HG02852 (cell line): ENCODE measurements around the gene NF2.

Experiments
- ATAC-seq: cut with Tn5 transposase; IDR thresholded peaks from one replicate; pipeline ENCODE4 v1.9.1; 2021; ENCODE audit warnings: mild to moderate bottlenecking, moderate library complexity; ENCODE audit not compliant: unreplicated experiment

Gene NF2

DNA sequence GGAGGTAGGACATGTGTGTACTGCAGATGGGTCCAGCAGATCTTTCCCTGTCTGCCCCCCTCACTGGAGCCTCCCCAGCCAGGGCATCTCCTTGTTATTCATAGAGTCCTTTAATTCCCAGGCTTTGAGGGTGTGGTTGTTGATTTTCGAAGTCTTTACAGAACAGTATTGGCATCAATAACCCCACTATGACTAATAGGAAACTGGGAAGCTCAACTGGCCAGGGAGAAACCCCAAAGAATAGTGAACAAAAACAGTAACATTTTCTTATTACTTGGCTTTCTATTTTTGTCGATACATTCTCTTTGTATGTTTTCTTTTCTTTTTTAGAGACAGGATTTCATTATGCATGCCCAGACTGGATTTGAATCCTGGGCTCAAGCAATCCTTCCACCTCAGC lies 57.9 kb downstream of the NF2 start:
- no peak for ATAC-seq

- no peak for ATAC-seq
Measured at GRCh38 chr22:29663180-29663821, 59.9 kb downstream of the NF2 start.

- ATAC-seq: no peak
Measured at GRCh38 chr22:29665486-29665885, 62.1 kb downstream of the NF2 start.

GRCh38 chr22:29668673-29669072 lies 65.2 kb downstream of the NF2 start:
- ATAC-seq: no peak

DNA sequence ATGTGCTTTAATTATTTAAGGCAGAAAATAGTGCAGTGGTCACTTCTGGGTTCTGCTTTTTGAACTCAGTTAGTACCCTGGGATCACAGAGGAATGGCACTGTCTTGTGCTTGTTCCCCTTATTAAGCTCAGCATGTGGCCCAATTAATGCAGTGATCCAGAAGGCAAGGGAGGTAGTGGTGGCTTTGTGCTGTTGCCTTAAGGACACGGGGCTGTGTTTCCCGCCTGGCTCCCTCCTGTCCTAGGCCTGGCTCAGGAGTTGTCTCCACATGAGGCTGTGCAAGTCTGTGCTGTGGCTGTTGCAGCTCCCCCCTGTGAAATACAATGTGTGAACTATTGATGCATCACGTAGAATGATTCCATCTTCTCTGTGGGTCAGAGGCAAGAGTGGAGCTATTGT lies 67.2 kb downstream of the NF2 start:
- ATAC-seq: no peak

DNA sequence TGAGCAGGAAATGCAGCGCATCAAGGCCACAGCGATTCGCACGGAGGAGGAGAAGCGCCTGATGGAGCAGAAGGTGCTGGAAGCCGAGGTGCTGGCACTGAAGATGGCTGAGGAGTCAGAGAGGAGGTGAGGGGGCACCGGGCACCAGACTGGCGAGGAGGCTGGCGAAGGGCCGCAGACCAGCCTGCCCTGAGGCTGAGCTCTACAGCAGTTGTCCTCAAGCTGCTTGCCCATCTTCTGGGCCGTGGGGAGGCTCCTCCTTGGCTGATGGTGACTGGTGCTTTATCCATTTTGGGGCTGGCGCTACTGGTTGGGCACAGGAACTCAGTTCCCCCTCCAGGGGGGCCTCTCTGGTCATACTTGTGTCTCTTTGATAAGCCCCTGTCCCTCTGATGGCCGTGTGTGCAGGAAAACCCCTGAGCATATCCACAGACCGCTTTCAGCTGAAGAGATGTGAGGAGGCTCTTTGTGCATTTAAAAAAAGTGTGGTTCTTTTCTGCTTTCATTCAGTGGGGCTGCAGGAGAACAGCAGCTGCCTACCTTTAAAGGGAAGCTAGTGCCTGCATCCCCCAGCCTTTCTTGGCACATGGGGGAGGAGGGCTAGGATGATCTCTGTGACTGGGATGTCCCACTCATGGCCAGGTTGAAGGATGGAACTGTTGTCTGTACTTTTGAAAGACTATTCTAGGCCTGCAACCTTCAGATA lies 70.1 kb downstream of the NF2 start:
- ATAC-seq: no peak

- ATAC-seq: no peak
Measured at GRCh38 chr22:29674121-29674520, 70.7 kb downstream of the NF2 start.

GRCh38 chr22:29679316-29679715 lies 75.9 kb downstream of the NF2 start:
- ATAC-seq: no peak

DNA sequence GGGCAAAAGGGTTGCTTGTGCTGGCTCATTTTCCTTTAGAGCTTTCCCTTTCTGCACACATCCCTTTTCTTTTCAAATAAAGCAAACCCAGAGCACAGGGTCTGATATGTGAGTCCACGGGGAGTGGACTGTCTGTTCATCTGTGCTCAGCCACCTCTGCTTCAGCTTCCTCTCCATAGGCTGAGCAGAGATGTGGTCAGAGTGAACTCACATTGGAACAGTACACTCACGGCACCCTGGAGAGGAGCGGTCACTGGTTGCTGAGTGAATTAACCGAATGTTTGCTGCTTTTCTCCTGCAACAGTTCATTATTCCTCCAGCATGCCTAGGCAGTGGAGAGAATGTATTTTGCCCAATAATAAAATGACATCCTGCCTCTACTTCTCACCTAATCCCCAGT lies 80.1 kb downstream of the NF2 start:
- no peak for ATAC-seq

DNA sequence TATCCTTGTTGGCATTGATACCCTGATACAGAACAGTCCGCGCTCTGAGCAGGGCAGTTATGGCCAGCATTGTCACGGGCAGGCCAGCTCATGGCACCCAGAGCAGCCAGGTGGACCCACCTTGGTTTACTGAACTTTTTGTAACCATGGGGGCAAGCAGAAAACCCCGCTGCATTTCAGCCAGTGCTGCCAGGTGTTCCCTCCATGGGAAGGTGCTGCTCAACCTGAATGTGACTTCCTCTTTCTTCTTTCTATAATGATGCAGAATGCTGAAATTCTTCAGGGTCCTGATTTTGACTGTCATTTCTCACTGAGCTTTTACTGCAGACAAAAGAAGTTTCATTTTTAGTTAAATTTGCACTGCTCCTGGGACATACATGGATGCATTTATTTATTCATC lies 80.8 kb downstream of the NF2 start:
- ATAC-seq: no peak

DNA sequence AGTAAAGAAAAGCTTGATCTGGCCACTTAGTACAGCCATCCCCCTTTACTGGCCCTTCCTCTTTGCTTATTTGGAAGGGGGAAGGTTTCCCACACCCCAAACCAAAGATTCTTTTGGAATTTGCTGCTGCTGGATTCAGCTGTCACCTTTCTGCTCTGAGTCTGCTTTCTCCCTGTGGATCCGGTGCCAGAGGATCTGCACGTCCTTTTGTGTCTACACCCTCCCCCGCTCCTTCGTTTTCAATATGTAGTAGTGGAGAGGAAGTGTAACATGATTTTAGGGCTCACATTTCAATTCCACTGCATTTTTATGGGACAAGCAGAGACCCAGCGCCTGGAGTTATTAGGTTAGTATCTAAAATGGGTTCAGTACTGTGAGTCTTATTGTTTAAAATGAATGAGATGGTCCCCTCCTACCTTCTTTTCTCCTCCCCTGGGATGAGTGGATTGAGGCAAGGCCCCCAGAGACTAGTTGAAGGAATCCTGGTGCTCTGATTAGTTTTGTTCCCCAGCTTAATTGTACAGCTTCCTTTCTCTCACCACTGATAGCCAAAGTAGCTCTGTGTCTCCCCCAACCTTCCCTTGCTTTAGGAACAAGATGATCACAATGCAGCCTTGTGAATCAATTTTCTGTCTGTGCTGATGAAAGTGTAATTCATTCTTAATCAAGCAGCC lies 85.9 kb downstream of the NF2 start:
- no peak for ATAC-seq

- no peak for ATAC-seq
Measured at GRCh38 chr22:29689880-29690213, 86.4 kb downstream of the NF2 start.

- no peak for ATAC-seq
Measured at GRCh38 chr22:29690476-29690875, 87.0 kb downstream of the NF2 start.

DNA sequence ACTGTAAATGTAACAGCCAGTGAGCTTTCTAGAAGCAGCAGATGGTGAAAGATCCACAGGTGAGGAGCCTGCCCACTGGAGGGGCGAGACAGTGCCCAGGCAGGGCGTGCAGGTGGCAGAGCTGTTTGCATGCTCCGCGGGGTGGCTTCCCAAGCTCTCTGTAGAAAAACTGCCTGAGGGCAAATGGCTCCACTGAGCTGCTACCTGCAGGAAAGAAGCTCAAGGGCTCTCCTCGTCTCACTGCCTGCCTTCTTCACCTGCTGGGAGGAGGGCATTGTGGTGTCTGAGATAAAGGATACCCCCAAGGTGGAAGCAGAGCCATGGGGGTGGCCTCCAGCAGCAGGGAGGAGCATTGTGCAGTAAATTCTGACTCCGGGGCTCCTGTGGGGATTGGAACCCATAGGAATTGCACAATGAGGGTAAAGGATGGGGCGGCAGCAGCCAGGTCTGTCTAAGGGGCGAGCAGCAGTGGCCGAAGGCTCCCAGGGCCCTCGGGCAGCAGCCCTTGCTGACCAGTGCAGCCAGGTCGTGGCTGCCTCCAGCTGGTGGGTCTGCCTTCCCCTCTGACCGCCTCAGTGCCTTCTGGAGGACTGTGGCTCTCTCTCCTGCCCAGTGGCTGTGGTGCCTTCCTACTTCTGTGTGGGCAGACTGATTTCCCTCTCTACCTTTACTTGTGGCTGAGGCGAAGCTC lies 88.3 kb downstream of the NF2 start:
- no peak for ATAC-seq

DNA sequence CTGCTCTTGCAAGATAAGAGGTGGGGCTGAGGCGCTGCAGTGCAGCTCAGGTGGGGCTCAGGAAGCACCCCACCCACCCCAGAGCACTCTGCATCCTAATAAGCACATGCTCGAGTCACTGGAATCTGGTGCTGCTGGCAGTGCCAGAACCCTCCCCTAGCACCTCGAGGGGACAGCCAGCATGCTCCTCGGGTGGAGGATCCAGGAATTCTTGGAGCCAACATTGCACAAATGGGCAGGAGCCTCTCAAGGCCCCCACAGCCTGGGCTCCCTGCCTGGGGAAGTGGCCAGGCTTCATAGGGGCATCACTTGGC lies 88.9 kb downstream of the NF2 start:
- ATAC-seq: no peak

- ATAC-seq: no peak
Measured at GRCh38 chr22:29693161-29693560, 89.7 kb downstream of the NF2 start.

- no peak for ATAC-seq
Measured at GRCh38 chr22:29693671-29694070, 90.2 kb downstream of the NF2 start.

DNA sequence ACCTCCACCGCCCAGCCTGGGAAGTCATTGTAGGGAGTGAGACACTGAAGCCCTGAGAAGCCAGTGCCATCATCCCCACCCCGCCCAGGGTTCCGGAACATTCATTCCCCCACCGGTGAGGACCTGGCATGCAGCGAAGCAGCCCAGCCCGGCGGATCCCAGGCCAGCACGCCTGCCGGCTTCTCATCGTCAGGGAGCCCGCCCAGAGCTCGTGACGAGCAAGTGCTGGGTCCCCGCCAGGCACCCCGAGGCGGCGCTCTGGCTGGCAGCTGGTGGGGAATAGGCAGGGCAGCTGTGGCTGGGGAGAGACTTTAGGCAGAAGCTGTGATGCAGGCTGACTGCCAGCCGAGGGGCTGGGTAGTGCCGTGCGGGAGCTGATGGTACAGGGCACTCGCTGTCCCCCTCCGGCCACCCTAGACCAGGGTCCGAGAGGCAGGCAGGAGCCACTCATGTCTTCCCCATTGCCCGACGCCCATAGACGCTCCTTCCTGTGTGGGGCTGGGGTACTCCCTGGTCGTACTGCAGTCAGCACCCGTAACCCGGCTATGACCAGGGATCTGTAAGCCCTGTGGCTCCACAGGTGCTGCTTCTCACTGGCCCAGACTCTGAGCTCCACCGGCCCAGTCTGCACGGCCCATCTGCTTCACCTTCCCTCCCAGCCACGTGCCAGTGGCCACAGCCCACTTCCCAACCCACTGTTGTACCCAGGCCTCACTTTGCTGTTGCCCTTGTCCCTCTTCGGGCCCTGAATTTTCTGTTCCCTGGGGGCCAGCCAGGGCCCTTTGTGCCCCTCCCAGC lies 91.9 kb downstream of the NF2 start:
- ATAC-seq: no peak

GRCh38 chr22:29697853-29698598 lies 94.6 kb downstream of the NF2 start:
- no peak for ATAC-seq

- ATAC-seq: no peak
Measured at GRCh38 chr22:29700206-29700899, 96.9 kb downstream of the NF2 start.
